HG03025 (cell line): Measurements from ENCODE around the gene MAP2K7.
"Not testable (repeated sequence)": the region's sequence is repeated elsewhere in the genome, so short reads cannot be mapped to it uniquely, and the experiment has no call there.

Source experiments
- ATAC-seq: cut with Tn5 transposase; IDR thresholded peaks from one replicate; pipeline ENCODE4 v1.9.1; 2021; ENCODE audit warnings: mild to moderate bottlenecking, moderate library complexity; ENCODE audit not compliant: unreplicated experiment, low FRiP score

The MAP2K7 gene

GRCh38 chr19:7903244-7904073, at the start of gene MAP2K7:
Gene MAP2K7 (plus strand): TSS chr19:7903877. CDS start chr19:7903945, 68 bp downstream.
- ATAC-seq, result peak; percentile 90

GRCh38 chr19:7855426-7856108, 48.1 kb upstream of the MAP2K7 start:
- no peak for ATAC-seq

DNA sequence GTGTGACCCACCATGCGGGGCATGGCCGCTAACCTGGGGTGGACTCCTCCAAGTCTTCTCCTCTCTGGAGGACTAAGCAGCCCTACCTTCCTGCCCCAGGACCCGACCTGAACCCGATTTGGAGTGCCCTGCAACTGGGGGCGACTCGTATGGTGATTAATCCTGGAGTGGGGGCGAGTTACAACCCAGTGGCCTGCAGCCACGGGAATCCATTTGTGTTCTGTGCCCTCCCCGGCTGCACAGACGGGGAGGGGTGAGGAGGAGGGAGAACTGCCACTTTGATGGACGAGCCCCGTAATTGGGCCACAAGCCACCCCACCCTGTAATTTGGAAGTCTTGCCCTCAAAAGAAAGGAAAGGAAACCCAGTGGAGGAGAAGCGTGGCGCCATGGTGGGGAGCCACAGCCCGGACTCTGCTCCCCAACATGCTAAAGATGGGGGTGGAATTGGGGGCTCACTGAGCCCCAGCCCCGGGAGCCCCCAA, 47.5 kb upstream of the MAP2K7 start:
- no peak for ATAC-seq

DNA sequence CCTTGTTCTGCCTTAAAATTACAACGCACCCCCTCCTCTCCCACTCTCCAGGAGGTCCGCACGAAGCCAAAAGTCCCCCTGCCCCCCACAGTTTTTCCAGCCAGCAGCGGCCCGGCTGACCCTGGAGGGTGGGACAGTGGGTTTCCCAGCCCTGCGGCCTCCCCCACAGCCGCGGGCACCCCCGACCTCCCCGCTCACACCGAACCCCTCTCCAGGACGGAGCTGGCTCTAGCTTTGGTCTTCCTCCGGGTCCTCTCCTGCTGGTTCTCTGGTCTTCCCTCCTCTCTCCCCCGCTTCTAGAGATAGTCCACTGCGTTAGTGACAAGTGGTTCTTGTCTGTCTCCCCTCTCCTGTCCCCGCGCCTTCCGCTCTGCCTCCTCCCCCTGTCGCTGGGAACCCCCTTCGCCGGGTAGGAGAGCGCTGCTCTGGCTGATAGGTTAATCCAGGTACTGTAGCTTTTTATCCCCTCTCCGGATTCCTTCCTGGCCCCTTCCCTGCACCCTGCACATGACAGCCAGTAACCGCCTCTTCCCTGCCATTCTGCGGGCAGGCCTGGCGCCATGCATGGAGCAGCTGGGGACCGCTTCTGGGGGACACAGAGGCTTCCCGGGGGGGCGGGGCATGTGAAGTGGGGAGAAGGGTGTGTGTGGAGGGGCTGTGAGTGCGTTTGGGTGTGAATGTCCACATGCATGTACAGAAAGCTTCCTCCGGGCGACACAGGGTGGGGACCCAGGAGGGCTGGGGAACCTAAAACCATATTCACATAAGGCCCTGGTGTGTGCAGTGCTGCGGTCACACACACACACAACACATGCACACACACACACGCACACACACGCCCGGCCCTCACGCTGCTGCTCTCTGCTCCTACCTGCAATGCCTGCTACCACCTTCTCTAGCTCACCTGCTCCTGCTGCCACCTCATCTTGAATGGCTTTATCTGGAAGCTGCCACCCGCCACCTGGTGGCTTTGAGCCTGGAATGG, 46.7 kb upstream of the MAP2K7 start:
- no peak for ATAC-seq

- ATAC-seq, result no peak
These were observed 46.0 kb upstream of the MAP2K7 start for GRCh38 chr19:7857727-7858108.

DNA sequence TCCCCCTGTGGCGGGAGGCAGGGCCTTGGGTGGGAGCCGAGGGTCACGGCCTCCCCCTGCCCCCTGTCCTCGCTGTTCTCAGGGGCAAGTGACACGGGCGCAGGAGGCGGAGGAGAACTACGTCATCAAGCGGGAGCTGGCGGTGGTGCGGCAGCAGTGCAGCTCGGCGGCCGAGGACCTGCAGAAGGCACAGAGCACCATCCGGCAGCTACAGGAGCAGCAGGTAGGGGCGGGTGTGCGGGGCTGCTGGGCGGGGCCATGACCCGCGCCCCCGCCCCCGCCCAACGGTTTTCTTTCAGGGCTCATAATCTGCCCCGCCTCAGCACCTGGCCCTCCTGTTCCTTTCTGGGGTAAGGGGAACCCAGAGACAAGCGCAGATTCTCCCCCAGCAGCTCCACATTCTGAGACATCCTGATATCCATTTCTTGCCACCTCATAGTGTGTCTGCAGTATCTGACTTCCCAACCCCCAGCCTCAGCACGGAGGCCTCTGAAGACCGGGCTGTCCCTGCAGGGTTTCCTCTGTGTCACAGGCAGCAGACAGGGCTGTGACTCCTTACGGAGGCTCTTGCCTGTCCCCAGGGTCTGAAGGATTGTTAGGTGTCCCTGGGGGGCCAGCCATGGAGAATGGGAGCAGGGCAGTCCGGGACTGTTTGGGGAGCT, 45.4 kb upstream of the MAP2K7 start:
- ATAC-seq, result no peak

DNA sequence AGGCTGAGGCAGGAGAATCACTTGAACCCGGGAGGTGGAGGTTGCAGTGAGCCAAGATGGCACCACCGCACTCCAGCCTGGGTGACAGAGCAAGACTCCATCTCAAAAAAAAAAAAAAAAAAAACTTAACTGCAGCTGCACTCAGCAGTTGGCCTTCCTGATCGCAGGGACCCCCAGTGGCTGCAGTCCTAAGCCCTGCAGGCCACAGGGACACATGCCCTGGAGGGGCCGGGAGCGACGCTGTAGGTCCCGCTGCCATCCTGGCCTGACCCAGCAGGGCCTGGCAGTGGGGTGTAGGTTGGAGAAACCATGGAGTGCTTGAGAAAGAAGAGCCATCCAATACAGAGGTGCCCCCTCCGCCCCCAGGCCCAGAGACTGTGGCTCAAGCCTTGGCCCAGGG, 44.6 kb upstream of the MAP2K7 start:
- not testable (repeated sequence) for ATAC-seq

DNA sequence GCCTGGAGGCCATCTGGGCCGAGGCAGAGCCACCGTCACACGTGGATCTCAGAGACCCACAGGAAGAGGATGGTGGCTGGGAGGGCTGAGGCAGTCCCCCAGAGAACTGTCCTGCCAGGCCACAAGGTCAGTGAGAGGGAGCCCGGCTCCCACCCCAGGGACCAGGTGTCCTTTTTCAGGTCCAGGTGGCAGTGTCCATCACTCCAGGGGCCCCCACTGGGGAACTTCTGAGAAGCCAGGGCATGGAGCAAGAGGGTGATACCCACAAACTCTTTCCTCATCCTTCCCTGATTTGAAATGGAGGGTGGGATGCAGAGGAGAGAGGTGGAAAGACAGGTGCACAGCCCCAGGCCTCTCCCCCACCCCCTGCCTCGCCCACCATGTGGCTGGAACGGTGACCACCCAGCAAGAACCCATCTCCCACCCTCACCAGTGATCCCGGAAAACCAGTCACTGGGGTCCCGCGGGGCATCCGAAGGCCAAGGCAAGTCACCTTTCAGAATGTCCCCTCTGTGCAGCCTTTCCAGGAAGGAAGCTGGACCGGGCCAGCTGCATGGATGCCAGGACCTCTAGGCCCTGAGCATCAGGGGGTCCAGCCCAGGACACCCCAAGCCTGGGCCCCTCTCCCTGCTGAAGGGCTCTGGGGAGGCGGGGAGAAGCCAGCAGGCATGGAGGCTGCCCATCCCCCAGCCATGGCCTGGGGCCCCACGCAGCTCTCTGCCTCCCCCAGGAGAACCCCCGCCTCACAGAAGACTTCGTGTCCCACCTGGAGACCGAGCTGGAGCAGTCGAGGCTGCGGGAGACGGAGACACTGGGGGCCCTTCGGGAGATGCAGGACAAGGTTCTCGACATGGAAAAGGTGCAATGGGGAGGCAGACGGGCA, 43.6 kb upstream of the MAP2K7 start:
- ATAC-seq, result no peak

DNA sequence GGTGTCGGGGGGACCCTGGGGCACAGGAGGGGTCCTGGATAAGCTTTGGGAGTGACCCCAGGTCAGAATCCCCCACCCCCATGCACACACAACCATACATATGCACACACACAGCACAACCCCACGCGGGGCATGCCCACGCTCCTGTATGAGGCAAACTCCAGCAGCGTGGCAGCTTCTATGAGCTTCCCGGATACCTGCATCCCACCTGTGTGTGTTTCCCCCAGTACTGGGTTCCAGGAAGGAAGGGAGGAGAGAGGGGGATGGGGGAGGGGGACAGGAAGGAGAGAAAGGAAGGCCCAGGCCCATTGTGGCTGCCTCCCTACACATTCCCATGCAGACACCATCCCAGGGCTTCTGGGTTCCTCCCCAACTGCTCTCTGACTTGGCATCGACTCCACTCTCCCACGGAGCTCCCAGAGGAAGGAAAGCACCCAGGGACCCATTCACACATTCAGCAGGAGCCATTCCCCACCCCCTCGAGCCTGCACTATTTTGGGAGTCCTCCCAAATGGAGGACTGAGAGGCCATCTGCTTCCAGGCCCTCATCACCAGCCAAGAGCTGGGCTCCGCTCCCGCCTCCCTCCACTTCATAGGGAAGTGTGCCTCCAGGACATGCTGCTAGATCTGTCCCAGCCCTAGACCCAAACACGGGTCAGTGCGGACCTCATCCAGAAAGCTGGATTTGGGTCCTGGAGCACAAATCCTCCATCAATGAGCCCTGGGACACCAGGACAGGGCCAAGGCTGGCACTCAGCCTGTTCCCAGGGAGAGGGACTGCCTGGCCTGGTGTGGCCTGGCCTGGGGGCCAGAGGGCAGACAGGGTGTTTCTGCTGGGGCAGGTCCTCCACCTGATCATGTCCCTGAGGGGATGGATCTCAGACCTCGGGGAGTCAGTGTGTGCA, 42.7 kb upstream of the MAP2K7 start:
- no peak for ATAC-seq

GRCh38 chr19:7861619-7862412, 41.9 kb upstream of the MAP2K7 start:
- no peak for ATAC-seq

DNA sequence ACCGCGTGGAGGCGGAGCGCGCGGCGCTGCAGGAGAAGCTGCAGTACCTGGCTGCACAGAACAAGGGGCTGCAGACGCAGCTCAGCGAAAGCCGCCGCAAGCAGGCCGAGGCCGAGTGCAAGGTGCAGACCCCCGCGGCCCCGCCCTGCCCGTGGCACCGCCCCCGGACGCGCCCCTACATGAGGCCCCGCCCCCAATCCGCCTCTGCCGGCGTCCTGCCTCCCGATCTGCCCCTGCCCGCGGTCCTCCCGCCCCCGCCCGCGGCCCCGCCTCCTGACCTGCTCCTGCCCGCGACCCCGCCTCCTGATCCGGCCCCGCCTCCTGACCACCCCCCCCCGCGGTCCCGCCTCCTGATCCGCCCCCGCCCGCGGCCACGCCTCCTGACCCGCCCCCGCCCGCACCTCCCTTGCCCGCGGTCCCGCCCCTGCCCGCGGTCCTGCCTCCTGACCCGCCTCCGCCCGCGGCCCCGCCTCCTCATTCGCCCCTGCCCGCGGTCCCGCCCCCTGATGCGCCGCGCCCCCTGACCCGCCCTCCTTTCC, 41.2 kb upstream of the MAP2K7 start:
- ATAC-seq, result no peak

- ATAC-seq, result no peak
These were observed 40.3 kb upstream of the MAP2K7 start for GRCh38 chr19:7863157-7863970.

GRCh38 chr19:7863971-7864689, 39.5 kb upstream of the MAP2K7 start:
- ATAC-seq, result no peak

DNA sequence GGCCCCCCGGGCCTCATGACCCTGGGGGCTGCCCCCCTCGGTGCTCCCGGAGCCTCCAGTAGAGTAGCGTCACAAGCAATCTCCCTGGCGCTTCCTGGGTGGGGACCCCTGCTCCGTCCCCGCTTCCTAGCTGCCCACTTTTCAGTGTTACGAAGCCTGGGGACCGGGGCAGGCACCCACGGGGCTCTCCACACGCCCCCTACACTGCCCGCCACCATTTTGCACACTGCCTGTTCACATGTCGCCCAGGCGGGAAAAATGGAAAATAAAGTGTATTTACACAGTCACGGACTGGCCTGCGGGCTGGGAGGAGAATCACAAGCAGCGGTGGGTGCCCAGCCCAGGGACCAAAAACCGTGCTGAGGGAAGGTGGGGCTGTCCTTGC, 39.0 kb upstream of the MAP2K7 start:
- ATAC-seq, result no peak

GRCh38 chr19:7865262-7865911, 38.3 kb upstream of the MAP2K7 start:
- ATAC-seq, result no peak
